GM19240 (cell line): ENCODE results near the gene DDX1.
A peak's percentile ranks its signal among the peaks of the same experiment; 100 is the strongest.
"Not testable (repeated sequence)": the region's sequence is repeated elsewhere in the genome, so short reads cannot be mapped to it uniquely, and the experiment has no call there.

Experiments
- DNase-seq: peaks from one replicate; pipeline ENCODE4 v3.0.0; 2011; ENCODE audit warnings: low spot score; ENCODE audit not compliant: insufficient read length

DDX1 gene

DNA sequence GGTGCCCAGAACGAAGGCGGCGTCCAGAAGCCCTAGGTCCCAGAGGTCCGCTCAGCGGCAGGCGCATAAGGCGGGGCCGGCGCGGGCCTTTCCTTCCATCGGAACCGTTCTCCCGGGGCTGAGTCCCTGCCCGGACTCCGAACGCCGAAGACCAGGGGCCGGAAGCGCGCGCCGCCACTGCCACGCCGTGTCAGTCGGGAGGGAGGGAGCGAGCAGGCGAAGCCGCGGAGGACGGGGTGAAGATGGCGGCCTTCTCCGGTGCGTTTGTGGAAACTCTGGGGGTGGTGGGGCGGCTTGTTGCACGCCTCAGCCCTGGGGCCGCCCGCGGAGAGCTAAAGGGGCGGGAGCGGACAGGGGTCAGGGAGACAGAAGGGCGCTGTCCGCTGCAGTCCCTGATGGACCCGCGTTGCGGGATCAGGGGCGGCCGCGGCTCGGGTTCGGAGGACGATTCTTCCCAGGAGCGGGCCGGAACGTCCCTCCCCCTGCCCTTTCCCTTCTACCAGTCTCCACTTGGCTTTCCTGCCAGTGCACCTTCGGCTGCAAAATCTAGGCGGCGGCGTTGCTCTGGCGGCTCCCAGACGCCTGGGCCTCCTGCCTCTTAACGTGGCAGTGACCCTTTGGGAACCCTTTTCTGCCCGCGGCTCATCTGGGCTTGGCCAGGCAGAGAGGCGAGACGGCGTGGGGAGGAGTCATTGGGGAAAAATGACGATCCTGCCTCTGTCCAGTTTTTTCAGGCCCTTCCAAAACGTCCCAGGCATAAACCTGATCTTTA, at the start of gene DDX1:
Gene DDX1 (plus strand): TSS at position 177 of the 772 bp plus-strand sequence. CDS start 66 bp downstream, at position 243.
- DNase-seq = peak; percentile 72

DNA sequence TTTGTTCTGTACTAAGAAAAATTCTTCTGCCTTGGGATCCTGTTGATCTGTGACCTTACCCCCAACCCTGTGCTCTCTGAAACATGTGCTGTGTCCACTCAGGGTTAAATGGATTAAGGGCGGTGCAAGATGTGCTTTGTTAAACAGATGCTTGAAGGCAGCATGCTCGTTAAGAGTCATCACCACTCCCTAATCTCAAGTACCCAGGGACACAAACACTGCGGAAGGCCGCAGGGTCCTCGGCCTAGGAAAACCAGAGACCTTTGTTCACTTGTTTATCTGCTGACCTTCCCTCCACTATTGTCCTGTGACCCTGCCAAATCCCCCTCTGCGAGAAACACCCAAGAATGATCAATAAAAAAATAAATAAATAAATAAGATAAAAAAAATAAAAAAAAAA, 49.4 kb upstream of the DDX1 start:
- DNase-seq = not testable (repeated sequence)

DNA sequence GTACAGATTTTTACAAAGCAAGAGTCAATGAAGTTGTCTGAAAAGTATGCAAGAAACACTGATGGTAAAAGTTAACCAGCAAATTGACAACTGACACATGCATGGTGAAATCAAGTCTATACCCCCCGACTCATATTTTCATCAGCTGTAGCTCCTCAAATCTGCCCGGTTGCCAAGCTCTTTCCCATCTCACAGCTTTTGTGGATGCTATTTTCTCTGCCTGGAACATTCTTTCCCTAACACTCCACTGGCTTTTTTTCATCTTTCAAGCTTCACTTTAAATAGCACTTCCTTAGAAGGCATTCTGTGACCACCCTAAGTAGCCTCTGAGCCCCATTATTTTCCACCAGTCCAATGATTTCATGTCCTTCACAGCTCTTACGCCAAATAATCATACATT, 48.6 kb upstream of the DDX1 start:
- no peak for DNase-seq

DNA sequence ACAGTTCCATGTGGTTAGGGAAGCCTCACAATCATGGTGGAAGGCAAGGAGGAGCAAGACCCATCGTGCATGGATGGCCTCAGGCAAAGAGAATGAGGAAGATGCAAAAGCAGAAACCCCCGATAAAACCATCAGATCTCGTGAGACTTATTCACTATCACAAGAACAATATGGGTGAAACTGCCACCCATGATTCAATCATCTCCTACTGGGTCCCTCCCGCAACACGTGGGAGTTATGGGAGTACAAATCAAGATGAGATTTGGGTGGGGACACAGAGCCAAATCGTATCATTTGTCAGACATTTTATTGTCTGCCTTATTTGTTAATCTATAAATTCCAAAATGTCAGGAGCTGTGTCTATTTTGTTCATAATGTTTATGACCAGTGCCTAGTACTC, 48.1 kb upstream of the DDX1 start:
- DNase-seq = no peak

DNA sequence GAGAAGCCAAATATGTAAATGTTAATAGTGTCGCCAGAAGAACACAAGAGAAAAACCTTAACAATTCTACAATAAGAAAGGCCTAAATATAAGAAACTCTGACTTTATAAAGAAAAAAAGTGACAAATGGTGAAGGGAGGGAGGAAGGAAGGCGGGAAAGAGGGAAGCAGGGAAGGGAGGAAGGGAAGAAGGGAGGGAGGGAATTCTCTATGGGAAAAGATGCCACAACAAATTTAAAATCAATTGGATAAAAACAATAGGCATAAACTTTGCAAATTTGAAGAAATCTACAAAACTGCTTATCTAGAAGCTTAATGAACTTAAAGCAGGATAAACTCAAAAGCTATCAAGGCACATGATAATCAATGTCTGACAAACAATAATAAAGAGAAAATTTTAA, 47.4 kb upstream of the DDX1 start:
- no peak for DNase-seq

DNA sequence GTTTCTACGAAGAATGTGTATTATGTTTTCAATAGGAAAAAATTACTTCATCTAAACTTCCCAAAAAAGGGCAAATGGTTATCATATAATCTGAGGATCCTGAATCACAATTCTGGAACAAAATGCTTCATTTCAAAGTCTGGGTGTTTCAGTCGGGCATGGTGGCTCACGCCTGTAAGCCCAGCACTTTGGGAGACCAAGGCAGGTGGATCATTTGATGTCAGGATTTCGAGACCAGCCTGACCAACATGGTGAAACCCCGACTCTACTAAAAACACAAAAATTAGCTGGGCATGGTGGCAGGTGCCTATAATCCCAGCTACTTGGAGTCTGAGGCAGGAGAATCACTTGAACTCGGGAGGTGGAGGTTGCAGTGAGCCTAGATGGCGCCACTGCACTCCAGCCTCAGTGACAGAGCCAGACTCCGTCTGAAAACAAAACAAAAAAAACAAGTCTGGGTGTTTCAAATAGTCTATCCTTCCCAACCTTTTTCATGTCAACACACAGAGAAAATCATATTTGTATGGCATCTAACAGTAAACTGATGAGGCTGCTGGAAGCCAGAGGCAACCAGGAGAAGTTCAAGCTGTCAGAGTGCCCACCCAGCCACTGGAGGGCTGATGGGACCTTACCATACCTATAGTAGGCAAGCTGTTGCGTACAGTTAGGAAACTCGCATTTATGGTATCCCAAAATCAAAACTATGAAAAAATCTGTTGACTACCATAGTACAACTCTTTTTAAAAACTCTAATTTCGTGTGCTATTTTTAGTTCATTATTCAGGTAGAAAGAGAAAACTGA, 45.2 kb upstream of the DDX1 start:
- DNase-seq = no peak

DNA sequence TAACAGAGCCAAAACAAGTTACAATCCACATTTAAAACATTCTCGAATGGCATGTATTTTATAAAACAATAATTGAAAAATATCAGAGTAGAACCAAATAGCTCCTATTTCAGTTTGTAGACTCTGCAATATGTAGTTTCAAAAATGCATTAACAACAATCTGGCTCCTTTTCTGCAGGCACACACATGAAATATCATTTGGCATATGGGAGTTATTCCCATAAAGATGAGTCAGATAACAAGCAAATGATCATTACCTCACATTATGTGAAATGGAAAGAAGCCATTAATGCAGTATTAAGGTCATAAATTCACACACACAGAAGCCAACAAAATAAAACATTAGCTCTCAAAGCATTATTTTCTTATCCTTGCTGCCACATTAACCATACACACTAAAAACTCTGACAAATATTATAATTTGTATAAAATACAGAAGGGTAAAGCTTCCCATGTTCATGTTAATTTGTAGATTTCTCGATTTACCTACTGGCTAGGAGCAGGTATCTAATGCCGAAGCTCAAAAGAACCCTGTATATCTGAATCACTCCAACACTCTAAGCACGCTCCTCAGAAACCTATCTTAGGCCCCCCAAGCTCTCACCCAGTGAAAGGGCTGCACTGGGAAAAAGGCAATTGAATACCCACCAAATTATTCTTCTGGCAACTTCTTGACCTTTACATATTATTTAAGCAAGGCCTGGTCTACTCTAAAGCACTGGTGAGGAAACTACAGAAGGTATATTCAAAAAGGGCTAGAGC, 44.4 kb upstream of the DDX1 start:
- DNase-seq = no peak

DNA sequence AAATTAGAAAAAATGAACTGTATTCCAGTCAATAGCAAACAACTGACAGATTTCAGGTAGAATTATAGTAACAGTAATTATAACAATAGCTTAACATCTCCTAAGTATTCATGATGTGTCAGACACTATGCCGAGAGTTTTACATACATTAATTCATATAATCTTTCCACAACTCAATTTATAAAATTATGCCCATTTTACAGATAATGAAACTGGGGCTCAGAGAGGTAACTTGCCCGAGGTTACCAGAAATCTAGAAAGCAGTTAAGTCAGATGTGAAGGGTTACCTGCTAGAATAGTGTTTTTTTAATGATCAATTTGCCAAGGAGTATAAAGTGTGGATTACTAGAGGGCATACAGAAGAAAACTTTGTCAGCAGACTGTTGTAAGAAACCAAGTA, 42.7 kb upstream of the DDX1 start:
- no peak for DNase-seq

DNA sequence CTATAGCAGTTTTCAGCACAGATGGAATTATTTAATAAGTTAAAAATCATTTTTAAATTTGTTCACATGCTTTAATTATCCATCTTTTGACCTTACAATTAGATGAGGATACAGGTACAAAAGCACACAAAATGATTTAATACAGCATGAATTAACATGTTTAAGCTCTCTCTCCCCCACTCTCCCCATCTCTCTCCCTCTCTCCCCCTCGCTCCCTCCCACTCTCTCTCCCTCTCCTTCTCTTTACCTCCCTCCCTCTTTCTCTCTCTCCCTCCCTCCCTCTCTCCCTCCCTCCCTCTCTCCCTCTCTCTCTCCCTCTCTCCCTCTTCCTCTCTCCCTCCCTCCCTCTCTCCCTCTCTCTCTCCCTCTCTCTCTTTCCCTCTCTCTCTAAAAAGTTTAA, 38.1 kb upstream of the DDX1 start:
- DNase-seq = no peak

DNA sequence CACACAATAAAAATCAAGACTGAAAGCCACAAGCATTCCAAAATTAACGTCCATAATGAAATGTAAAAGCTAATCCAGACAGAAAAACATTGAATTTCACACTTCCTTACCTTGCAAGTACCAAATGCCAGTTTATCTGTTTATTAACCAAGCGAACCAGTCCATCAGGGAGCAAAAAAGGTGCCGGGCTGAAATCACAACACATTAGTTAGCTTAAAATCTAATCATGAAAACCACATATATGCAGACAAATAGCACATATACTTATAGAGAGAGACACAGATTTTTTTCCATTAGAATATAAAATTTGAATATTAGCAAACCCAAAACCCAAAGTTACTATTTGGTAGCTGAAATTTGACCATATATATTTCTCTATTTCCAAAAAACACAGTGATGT, 37.7 kb upstream of the DDX1 start:
- no peak for DNase-seq

DNA sequence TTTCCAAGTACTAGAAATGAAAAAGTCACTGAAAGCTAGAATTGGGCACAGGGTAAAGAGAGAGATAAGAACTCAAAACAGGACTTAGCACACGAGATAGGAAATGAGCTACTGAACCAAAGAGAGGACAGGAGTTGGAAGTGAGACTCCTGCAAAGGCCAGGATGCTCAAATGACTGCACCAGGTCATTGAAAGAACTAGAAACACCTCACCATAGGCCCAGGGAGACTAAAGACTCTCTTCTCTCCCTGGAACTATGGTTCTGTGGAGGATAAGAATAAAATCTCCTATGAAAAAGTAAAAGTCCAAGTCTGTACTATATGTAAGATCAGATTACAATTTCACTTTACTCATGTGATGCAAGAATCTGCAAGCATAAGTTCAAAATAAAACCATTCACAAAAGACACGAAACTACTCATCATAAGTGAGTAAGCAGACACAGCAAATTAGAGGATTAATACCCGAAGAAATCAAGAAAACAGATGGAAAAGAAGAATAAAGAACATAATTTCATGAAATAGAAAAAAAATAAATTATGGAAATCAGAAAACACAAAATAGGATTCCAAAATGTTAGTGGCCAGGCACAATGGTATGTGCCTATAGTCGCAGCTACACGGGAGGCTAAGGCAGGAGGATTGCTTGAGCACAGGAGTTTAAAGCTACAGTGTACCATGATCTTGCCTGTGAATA, 37.0 kb upstream of the DDX1 start:
- DNase-seq = no peak

DNA sequence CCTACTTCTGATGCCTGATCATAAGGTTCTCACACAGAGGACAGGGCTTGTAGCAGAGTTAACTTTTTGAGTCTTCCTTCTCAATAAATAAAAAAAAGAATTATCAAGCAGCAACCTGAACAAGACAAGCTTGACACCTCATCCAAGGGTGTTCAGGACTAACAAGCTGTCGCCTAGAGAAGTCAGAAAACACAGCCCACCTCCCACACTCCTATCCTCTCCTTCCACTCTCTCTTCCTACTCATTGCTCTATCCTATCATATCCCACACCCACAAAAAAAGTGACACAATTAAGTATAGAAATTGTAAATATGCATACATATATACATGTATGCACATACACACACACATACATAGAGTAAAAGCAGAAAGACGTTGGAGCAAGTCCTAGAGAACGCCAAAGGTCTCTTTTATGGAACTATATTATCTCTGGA, 35.9 kb upstream of the DDX1 start:
- no peak for DNase-seq

DNA sequence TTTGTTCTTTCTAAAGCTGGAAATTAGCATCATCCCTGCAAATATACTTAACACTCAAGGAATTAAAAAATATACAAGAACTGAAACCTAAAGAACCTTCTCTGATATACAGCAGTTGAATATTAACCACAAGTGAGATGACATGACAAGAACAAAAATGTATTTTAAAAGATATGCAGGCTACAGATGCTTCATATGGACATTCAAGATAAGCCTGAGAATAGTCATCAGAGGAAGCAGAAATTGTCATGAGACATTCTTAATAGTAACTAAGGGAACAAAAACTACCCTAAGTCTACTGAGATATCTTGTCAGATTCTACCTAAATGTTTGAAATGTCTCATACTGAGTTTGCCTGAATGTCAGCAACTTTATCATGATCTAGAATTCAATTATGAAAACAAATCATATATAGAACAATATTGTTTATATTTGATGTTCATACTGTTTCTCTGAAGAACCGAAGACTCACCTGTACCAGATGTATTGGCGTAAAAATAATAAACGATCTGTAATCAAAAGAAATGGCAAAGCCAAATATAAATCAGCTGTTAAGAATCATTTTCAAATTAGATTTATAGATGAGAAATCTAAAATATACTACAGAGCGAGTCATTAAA, 35.2 kb upstream of the DDX1 start:
- no peak for DNase-seq

DNA sequence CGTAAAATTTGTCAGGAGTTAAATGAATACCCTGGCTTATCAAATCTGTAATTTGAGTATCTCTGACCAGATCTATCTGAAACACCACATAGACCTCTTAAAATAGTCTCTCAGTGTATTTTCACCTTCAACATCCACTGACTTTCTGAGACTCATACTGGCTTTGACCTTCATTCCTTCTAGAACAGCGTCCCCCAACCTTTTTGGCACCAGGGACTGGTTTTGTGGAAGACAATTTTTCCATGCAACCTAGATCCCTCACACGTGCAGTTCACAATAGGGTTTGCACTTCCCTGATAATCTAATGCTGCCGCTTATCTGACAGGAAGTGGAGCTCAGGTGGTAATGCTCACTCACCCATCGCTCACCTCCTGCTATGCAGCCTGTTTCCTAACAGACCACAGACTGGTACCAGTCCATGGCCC, 33.8 kb upstream of the DDX1 start:
- no peak for DNase-seq

DNA sequence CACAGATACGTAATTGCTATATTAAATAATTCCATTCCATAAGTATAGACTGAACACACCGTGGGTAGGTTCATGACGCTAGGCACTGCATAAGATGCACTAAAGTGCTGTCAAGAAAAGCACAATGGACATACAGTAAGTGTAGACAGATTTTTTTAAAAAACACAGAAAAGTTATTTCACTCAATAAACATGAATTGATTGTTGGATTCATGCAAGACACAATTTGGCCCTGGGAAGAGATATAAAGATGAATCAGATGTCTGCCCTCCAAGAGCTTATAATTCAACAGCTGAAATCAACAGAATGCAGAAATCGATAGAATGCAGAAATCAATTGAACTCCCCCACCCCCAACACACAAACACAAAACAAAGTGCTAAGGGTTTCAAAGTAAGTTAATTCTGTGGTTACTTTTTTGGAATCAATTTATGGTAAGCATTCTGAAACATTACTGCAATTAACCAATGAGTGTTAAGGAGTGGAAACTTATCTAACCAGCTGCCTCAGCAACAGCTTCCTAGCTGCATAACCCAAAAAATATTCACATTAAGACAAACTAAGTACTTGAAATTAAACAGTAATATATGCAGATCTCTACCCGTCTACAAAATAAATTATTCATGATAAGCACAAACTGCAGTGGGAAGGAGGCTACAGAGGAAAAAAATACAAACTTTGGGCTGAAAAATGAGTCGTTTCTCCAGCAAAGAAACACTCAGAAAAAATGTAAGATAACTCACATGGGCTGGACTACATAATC, 32.1 kb upstream of the DDX1 start:
- no peak for DNase-seq

DNA sequence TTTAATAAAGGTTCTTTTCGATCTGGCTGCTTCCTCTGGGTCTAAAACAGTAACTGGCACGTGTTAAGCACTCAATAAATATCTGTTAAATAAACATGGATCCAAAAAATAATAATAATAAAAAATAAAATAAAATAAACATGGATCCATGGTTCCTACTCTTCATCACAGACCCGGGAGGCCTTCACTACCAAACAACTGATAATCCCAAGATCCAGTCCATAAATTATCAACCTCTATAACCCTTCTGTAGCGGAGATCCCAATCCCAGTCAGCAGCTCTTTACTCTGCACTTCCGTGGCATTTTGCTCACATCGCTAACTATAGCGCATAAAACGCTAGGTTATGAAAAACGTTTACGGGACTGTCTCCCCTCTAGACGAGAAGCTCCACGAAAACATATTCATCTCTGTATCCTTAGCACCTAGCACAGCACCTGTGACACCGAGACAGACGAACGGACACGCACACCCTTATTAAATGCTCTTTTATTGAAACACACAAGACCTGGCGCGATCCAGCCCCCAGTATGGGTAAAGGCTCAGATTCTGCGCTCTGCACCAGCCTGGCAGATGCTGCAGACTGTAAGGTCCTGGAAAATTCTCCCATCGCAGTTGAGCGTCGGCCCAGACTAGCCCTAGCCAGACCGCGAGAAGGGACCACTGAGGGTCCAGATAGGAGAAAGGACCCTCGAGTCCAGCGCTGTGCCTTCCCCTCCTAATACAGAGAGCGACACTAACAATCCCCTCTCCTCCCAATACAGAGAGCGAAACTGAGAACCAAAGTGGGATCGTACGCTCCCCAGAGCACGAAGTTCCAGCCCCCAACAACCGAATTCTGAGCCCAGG, 31.3 kb upstream of the DDX1 start:
- no peak for DNase-seq

DNA sequence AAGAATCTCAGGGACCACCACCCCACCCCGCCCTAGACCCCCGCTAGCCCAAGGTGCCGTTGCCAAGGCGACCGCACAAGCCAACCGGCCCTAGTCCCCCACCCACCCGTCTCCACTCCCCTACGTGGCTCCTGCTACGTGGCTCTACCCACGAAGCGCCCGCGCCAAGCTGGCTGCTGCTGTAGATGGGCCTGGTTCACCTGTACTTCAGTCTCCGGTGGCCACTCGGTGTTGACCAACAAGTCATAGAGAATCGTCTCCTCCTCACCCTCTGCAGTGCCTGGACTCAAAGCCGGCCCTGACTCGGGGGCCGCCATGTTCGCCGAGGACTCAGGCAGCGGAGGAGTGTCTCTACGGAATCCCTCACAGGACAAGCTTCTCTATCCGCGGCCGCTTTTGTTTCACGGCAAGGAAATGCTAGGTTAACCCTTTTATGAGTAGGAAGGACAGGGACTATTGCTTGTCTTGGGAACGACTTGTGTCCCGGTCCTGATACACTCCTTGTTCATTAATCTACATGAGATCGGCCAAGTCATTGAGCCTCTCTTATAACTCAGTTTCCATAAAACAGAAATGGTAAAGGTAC, 30.6 kb upstream of the DDX1 start, which contains the start of gene NBAS:
Gene NBAS (minus strand): TSS at position 347 of the 586 bp plus-strand sequence. CDS start 30 bp downstream, at position 317.
- DNase-seq = peak; percentile 64

DNA sequence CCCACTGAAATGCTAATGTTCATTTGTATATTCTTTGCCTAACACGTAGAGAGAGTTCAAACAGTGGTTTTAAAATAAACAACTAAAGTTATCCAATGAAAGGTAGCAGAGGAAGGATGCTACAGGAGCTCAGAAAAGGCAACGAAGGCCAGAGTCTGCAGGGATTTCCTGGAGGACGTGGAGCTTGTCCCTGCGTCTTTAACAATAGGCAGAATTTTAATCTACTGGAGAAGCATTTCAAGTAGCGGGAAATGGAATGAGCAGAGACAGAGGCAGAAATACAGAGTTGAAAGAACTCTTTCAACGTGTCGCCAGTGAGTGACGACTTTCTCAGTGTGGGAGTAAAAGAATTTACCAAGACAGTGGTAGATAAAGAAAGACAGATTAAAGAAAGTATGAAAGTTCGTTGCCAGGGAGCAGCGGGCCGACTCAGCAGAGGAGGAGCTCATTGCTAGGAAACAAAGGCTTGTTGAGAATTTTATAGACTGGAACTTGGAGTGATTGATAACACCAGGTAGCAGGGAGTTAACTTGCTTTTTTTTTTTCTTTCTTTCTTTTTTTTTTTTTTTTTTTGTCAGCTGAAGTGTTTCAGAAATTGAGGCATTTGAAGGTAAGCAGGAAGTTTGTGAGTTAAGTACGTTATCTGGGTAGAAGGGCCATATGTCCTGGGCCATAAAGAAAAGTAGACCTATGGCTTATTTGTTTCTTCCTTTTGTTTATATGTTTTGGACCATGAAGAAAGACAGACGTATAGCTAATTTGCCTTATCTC, 29.9 kb upstream of the DDX1 start:
- no peak for DNase-seq
